HG03045 (cell line): ENCODE measurements around the gene RBM47.

ENCODE experiments used
- ATAC-seq: cut with Tn5 transposase; IDR thresholded peaks from one replicate; pipeline ENCODE4 v1.9.1; 2021; ENCODE audit warnings: mild to moderate bottlenecking, moderate library complexity; ENCODE audit not compliant: unreplicated experiment

Gene RBM47

DNA sequence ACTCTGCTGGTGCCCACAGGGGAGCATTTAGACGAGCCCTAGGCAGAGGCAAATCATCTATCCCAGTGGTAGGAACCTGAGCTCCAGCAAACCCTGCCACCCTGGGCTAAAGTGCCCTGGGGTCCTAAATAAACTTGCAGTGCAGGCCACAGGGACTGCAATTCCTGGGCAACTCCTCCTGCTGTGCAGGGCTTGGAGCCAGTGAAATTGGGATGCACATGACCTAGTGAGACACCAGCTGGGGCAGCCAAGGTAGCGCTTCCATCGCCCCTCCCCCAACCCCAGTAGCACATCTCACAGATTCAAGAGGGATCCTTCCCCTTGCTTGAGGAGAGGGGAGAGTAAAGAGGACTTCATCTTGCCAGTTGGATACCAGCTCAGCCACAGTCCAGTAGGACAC, 250.4 kb downstream of the RBM47 start:
- ATAC-seq, result no peak

DNA sequence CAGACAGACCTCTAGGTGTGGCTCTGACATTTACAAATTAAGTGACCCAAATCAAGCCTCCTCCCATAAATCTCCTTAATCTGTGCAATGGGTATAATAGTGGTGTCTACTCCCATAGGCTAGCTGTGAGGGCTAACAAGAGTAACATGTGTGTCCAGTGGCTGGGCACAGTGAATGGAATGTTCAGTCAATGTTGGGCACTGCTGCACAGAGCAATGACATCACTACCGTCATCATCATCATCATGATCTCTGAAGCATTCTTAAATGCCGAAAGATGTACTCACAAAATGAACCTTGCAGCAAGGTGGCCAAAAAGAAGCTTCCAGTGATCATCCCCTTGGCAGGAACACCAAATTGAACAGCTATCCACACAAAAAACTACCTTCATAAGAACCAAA, 251.0 kb downstream of the RBM47 start:
- no peak for ATAC-seq

DNA sequence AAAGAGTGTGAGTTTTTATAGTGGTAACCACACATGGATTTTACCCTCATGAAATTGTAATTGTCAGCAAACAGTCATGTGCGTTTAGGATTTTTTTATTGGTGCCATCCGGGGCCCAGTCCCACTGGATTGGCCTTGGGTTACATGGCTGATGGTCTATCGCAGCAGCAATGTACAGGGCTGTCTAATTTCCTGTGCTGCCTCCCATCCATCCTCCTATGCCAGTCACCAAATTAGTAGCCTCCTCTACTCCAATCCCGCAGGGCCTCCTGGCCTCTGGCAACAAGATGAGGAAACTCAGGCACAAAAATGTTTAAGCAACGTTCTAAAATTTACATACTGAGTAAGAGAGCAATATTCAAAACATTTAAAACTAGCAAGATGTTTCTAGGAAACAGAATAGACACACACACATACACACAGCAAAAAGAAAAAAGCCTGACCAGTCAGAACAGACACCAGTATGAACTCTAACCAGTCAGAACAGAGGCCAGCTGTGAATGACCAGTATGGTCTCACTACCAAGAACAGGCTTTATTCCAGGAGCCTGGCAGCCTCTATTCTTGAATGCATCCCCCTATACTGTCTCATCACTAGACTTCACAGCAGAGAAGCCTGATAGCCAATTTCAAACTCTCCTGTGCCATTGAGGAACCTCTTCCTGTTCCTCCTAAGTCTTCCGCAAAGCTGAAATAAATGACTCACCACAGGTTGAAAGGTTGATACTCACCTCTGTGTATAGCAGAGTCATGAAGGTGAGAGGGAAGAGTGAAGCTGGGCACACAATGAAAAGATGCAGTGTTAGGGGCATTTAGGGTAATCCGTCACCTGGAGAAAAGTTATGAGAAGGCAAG, 251.9 kb downstream of the RBM47 start:
- no peak for ATAC-seq

DNA sequence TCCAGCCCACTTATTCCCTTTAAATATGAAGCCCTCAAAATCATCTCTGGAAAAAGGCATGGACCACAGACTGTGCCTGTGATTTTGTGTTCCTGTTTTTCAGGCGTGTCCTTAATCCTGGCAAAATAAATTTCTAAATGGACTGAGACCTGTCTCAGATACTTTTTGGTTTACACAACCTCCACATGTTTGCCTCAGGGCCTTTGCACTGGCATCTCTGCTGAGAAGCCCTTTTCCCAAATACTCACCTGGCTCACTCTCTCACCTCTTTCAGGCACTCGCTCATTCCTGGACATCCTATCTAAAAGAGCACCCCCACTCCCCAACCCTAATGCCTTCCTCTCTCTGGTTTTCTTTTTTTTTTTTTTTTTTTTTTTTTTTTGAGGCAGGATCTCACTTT, 254.0 kb downstream of the RBM47 start:
- no peak for ATAC-seq

DNA sequence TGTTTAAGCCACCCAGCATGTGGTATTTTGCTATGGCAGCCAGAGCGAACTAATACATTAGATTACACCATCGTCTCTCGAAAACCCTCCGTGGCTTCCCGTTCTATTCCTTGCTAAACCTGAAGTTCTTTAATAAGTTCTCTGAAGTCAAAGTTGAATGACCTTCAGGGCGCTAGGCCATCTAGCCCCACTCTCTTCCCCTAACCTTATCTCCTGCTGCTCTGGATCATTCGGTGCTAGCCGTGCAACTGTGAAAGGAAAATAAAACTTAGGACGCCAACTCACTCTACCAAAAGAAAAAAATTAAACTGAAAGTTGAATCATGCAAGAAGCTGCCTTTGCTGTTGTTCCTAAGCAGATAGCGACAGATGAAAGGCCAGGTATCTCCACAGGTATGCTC, 254.6 kb downstream of the RBM47 start:
- no peak for ATAC-seq

DNA sequence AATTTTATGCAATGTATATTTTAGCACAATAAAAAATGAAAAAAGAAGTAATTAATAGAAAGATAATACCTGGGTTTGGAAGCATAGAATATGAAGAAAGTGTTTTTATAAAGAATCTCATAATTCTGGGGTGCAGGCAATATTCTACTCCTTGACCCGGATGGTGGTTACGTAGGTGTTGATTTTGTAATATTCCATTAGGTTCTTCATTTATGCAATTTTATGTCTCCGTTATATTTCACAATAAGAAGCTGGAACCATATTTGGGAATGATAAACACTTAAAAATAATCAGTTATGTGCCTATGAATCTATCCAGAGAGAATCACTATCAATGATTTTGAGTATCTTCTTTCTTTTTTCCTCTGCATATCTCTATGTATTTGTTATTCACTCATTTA, 256.0 kb downstream of the RBM47 start:
- ATAC-seq, result no peak
